ENCODE data around the gene IL23R.

The IL23R gene

GRCh38 chr1:67300561-67300960, 134.3 kb downstream of the IL23R start:
- DNase-seq (ENCODE audit: low spot score) = no peak

GRCh38 chr1:67304023-67304422, 137.8 kb downstream of the IL23R start:
- no peak for DNase-seq (ENCODE audit: low spot score)

GRCh38 chr1:67306547-67306946, 140.3 kb downstream of the IL23R start:
- no peak for DNase-seq (ENCODE audit: low spot score)

GRCh38 chr1:67307251-67308060, 141.2 kb downstream of the IL23R start, which contains the start of gene IL12RB2:
IL12RB2 (plus strand) TSS chr1:67307873; CDS start chr1:67320369, 12,496 bp downstream.
- DNase-seq (ENCODE audit: low spot score) = no peak

GRCh38 chr1:67308136-67308535, 141.9 kb downstream of the IL23R start:
- DNase-seq (ENCODE audit: low spot score) = no peak

Data from cerebellar cortex (tissue), 1 donor.